HG02571 (cell line): ENCODE measurements around the gene IGFBP5.

Source experiments
- ATAC-seq: cut with Tn5 transposase; IDR thresholded peaks from one replicate; pipeline ENCODE4 v1.9.1; 2021; ENCODE audit warnings: mild to moderate bottlenecking, moderate library complexity; ENCODE audit not compliant: unreplicated experiment

The IGFBP5 gene, protein sequence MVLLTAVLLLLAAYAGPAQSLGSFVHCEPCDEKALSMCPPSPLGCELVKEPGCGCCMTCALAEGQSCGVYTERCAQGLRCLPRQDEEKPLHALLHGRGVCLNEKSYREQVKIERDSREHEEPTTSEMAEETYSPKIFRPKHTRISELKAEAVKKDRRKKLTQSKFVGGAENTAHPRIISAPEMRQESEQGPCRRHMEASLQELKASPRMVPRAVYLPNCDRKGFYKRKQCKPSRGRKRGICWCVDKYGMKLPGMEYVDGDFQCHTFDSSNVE

GRCh38 chr2:216695401-216695821 lies at the start of gene IGFBP5:
Gene IGFBP5 (minus strand): TSS chr2:216695549. CDS start chr2:216694775, 774 bp downstream.
- ATAC-seq: no peak

- ATAC-seq: no peak
Measured at GRCh38 chr2:216743781-216744180, 48.4 kb upstream of the IGFBP5 start.

DNA sequence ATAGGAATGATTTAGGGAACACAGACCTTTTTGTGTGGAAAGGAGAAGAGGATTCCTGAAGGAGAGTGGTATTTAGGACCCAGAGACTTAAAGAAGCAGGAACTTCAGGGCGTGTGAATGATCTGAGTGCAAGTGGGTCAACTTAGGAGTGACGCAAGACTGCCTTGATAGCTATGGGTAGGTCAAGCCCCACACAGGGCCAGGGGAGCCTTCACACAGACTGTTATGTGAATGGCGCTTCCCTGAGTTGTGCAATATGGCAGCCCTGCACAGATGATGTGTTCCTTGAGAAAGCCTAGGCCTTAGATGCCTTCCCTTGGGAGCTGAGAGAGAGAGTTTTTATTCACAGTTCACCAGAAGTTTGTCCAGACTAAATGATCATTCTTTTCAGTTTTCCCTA lies 47.1 kb upstream of the IGFBP5 start:
- no peak for ATAC-seq

DNA sequence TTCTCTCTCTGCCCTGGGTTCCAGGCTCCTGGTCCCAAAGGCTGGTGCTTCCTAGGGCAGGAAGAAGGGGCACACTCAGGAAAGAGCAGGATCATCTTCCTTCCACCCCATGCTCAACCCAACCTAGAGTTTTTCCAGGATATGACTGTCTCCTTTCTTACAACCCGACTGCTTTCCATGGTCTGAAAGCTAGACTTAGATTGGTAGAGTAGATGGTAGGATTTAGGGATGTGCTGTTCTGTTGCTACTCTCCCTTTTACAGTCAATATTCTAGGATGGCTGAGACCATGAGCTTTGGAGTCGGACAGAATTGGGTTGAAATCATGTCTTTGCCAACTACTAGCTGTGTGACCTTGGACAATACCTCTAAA lies 45.9 kb upstream of the IGFBP5 start:
- ATAC-seq: no peak

DNA sequence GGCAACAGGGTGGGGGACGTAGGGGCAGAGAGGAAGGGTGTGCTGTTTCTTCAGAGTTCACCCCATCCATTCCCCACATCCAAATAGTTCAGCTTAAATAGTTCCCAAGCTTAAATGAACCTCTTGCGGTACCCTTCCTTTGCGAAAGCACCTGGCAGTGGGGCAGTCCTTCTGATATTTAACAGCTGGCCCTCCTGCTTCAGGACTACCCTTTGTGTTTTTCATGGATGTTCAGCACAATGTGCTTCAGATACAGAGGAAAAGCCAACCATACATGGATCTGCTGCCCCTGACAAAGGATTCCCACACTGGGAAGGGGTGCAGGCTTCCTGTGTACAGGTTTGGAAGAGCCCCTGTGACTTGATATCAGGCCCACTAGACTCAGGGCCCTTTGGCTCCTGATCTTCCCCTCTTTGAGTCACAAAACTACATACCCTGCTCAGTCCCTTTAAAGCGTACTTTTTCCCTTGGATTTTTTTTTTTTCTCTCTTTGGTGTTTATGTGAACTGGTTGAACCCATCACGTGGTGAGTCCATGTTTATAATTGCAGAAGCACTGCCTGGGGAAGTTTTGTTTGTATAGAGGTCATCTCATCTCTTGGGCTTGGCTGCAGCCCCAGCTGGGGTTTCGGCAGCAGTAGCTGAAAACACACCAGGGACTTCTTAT lies 45.3 kb upstream of the IGFBP5 start:
- ATAC-seq: no peak

DNA sequence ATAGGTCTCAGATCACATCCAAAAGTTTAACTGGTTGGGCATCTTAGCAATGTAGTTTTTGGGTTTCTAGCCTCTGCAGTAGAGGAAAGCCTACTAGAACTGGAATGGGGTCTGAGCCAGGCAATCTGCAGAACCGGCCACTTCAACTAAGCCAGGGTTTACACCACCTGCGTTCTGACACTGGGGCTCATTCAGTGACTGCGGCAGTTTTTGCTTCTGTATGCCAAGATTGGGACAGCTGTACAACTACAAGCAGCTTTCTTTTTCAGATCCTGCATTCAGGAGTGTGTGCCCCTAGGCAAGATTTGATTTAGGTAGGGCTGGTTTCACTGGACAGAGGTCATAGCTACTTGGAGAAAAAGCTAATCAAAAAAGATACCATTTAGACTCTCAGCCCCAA lies 43.7 kb upstream of the IGFBP5 start:
- ATAC-seq: no peak

- no peak for ATAC-seq
Measured at GRCh38 chr2:216737676-216738075, 42.3 kb upstream of the IGFBP5 start.

GRCh38 chr2:216736326-216736725 lies 41.0 kb upstream of the IGFBP5 start:
- ATAC-seq: no peak

GRCh38 chr2:216735668-216736067 lies 40.3 kb upstream of the IGFBP5 start:
- no peak for ATAC-seq

DNA sequence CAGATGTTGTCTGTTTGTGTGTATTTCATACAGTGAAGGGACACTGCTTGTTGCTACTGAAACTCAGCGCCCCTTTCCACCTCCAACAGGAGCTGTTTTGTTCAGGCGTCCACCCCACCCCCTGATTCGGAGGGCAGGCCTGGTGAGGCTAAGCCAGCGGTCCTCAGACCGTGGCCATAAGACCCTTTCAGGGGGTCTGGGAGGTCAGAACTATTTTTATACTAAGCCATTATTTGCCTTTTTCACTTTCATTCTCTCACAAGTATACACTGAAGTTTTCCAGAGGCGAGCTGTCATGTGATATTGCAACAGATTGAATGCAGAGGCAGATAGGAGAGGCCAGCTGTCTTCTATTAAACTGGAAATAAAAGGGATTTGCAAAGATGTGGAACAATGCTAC lies 39.7 kb upstream of the IGFBP5 start:
- ATAC-seq: no peak

GRCh38 chr2:216733046-216733445 lies 37.7 kb upstream of the IGFBP5 start:
- no peak for ATAC-seq

DNA sequence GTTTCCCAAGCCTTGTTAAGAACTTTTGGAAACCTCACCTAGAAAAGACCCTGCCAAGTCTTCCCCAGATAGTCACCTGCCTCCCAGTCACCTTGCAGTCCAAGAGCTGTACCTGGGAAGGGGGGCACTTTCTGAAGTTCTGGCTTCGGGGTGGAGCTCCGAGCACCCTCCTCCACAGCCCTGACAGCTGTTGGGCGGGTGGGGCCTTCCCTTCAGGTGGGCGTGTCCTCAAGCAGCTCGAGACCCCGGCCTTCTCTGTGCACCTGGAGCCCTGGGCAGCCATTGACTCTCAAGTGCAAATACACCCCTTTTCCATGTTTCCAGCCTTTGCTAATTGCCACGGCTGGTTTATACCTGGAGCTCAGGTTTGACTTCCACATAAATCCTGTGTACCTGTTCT lies 37.0 kb upstream of the IGFBP5 start:
- no peak for ATAC-seq

DNA sequence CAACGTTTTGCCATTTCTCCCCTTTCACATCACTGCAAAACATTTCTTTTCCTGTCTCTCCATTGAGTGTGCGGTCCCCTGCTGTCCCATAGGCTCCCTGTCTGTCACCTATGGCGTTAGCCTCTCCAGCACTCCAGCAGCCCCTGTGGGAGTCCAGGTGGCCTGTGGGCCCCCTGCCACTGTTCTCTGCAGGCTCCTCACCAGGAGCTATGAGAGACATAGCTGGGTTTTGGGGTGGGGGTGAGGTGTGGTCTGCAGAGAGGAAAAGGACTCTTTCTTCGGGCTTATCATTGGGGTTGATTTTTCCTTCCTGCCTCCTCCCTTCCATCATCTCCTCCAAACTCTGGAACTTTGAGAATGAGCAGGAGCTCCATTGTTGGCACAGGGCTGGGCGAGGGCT lies 36.1 kb upstream of the IGFBP5 start:
- ATAC-seq: no peak

DNA sequence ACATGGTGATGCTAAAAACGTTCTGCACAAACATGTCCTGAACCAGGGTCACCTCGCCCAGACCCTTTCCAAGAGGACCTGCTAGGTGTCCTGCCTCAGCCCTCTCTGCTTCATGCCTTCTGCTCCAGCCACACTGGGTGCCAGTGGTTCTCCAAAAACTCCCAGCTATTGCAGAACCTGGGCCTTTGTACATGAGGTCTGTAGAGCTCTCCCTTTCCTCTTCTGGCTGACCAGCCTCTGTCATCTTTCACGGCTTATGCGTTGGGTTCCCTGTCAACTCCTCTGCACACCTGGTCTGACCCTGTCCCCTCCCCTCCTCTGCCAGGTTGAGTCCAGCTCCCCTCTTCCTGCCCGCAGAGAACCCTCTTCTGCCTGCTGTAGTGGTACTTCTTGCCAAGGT lies 35.5 kb upstream of the IGFBP5 start:
- ATAC-seq: no peak

GRCh38 chr2:216727346-216728122 lies 32.2 kb upstream of the IGFBP5 start:
- ATAC-seq: no peak

- ATAC-seq: no peak
Measured at GRCh38 chr2:216724190-216724589, 28.8 kb upstream of the IGFBP5 start.

- ATAC-seq: no peak
Measured at GRCh38 chr2:216721141-216721540, 25.8 kb upstream of the IGFBP5 start.

DNA sequence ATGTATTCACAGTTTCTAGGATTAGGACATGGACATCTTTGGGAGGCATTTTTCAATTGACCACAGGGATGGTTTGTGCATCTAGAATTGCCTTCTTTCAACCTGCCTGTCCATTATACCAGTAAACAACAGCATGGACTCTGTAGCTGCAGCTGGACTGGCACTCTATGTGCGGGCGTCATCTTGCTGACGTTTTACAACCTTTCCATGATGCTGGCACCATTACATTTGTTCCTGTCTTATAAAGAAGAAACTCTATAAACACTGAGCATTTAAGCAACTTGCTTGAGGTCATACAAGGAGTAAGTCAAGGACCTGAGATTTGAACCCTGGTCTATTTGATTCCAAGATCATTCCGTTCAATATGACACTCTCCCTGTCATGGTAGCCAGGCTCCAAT lies 25.4 kb upstream of the IGFBP5 start:
- no peak for ATAC-seq

- no peak for ATAC-seq
Measured at GRCh38 chr2:216717907-216718615, 22.7 kb upstream of the IGFBP5 start.

DNA sequence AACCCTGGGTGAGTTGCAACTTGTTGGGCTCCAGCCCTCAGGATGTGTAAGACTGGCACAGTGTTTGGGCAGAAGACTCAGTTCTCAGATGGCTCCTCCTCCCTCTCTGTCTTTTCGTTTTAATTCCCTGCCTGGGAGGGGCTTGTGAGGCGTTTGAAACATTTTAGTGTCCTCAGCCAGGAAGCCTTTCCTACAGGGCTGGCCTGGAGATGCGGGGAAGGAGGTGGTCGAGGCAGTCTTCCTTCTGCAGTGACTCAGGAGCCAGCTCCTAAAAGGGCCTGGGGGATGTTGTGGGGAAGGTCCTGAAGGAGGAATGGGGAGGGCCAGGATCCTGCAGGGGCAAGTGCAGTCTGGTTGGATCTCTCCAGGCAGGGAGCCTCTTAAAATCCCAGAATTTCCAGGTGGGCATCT lies 22.1 kb upstream of the IGFBP5 start:
- no peak for ATAC-seq

- ATAC-seq: no peak
Measured at GRCh38 chr2:216716109-216716508, 20.8 kb upstream of the IGFBP5 start.
